GM20431 (cell line): ENCODE measurements around the gene MTOR.
"Not testable (repeated sequence)": the region's sequence is repeated elsewhere in the genome, so short reads cannot be mapped to it uniquely, and the experiment has no call there.

Experiments
- in situ Hi-C: fragments of 300-500 bp; cut with MseI, MboI; formaldehyde crosslinking; loops from one replicate; pipeline ENCODE4 v1.15.0; 2020; ENCODE audit warnings: low sequenced_read_pairs; ENCODE audit not compliant: unreplicated experiment

MTOR gene

GRCh38 chr1:11187931-11188330 is 74.4 kb downstream of the MTOR start:
- in situ Hi-C loops, result no loop called here

GRCh38 chr1:11187494-11187893 is 74.9 kb downstream of the MTOR start:
- in situ Hi-C loops, result no loop called here

GRCh38 chr1:11187000-11187399 is 75.4 kb downstream of the MTOR start:
- in situ Hi-C loops, result no loop called here

DNA sequence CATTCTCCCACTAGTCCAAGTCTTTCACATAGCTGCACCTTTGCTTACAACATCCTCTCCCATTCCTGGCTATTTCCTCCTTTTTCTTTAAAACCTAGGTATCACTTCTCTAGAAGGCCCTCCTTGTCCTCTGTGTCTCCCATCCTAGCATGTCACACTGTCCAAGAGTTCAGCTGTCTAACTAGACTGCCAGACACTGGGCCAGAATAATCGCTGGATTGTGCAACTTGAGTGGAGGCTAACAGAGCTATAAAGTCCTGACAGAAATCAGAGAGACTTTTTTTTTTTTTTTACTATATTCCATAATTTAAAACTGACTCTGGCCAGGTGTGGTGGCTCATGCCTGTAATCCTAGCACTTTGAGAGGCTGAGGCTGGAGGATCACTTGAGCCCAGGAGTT is 77.4 kb downstream of the MTOR start:
- in situ Hi-C loops, result no loop called here

- in situ Hi-C loops, result no loop called here
Observed at GRCh38 chr1:11182884-11183283, 79.5 kb downstream of the MTOR start.

- in situ Hi-C loops, result no loop called here
Observed at GRCh38 chr1:11180342-11180744, 82.0 kb downstream of the MTOR start.

DNA sequence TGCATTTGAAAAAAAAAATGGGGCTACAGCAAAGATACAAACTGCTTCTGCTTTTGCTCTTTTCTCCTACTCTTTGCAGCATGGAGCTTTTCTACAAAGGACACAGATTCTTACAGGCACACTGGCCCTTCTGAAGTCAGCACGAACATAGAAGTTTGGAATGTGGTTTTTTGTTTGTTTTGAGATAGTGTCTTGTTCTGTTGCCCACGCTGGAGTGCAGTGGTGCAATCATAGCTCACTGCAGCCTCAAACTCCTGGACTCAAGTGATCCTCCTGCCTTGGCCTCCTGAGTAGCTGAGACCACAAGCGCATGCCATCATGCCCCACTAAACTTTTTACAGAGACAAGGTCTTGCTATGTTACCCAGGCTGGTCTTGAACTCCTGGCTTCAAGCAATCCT is 82.6 kb downstream of the MTOR start:
- in situ Hi-C loops, result not testable (repeated sequence)

- in situ Hi-C loops, result no loop called here
Observed at GRCh38 chr1:11179125-11179524, 83.2 kb downstream of the MTOR start.

GRCh38 chr1:11178021-11179015 is 84.0 kb downstream of the MTOR start:
- in situ Hi-C loops, result no loop called here

GRCh38 chr1:11176081-11176706 is 86.2 kb downstream of the MTOR start:
- in situ Hi-C loops, result no loop called here

GRCh38 chr1:11175461-11175860 is 86.9 kb downstream of the MTOR start:
- in situ Hi-C loops, result no loop called here

- in situ Hi-C loops, result no loop called here
Observed at GRCh38 chr1:11174261-11174942, 87.9 kb downstream of the MTOR start.

DNA sequence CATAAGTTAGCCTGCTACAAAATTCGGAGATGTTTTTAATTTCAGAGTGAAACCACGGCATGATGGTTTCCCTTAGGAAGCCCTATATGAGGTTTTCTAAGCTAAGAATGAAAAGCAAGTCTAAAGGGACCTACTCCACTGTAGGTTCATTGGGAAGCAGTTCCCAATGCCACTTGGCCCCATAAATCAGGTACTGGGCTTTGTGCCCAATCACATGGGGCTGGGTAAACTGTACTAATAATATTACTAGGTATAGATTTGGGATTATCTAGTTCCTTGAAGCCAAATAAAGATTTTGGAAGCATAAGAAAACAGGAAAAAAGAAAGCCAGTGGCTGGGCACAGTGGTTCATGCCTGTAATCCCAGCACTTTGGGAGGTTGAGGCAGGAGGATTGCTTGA is 92.2 kb downstream of the MTOR start:
- in situ Hi-C loops, result no loop called here

DNA sequence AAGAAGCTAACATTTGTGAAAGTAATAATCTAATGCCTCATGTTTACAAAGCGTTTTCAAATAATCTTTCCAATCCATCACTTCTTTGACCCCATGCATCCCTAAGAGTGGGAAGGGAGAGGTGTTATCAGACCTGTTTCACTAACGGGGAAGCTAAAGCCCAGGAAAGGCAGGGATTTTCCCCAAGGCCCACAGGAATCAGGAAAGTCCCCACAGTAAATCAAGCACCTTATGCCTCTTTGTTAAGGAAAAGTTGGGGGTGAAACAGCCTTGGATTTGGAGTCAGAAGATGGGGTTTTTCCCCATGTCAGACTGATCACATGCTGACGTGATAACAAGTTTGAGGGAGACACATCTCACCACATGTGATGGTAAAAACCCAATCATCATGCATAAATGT is 93.1 kb downstream of the MTOR start:
- in situ Hi-C loops, result no loop called here

DNA sequence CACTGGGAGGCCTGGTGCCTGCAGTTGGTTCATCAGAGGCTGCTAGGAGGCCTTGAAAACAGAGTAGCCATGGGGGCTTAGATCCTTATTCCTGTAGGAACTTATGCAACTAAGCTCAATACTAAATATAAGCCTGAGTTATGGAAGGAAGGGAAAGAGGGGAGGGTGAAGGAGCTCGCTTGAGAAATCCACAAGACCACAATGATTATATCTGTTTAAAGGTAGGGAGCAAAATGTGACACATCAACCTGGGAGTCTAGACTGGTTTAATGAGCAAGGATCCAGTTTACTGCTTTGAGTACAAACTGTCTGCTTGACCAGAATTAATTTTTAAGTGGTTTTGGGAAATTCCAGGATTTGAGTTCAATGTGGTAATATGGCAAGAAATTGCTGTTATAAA is 93.6 kb downstream of the MTOR start:
- in situ Hi-C loops, result no loop called here

- in situ Hi-C loops, result not testable (repeated sequence)
Observed at GRCh38 chr1:11166744-11167143, 95.6 kb downstream of the MTOR start.

DNA sequence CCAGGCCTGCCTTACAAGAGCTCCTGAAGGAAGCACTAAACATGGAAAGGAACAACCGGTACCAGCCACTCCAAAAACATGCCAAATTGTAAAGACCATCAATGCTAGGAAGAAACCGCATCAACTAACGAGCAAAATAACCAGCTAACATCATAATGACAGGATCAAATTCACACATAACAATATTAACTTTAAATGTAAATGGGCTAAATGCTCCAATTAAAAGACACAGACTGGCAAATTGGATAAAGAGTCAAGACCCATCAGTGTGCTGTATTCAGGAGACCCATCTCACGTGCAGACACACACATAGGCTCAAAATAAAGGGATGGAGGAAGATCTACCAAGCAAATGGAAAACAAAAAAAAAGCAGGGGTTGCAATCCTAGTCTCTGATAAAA is 99.6 kb downstream of the MTOR start:
- in situ Hi-C loops, result not testable (repeated sequence)

GRCh38 chr1:11158720-11159321 is 103.5 kb downstream of the MTOR start:
- in situ Hi-C loops, result no loop called here

DNA sequence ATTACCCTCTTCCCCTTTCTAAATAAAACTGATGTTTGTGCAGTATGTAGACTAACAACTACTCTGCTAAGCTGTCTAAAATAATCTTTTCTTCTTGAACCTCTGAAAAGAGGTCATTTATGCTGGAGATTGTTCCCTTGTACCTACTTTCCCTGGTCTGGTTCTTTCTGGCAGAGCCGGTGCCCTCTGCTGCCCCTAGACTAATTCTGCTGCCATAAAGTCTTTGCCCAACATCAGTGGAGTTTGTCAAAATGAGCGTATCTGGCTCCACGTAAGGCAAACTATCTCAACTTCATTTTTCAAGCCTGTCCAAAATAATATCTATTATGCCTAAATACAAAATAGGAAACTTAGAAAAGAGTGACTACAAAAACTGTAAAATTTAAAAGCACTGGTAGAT is 104.1 kb downstream of the MTOR start:
- in situ Hi-C loops, result no loop called here

GRCh38 chr1:11157867-11158266 is 104.5 kb downstream of the MTOR start:
- in situ Hi-C loops, result no loop called here
